Type B pancreatic cell (in vitro differentiated cells): ENCODE measurements around the gene LPAR1. TPM values are rescaled to one million over a fixed set of nuclear protein-coding genes. Genes with fewer than 3 reads are reported as not detected.

ENCODE experiments used
- DNase-seq: peaks from one replicate; pipeline ENCODE4 v3.0.0; 2021; ENCODE audit warnings: mixed read lengths; ENCODE audit not compliant: unreplicated experiment; ENCODE audit errors: extremely low spot score
- H3K27ac Mint-ChIP-seq: 2 replicates; pipeline ENCODE4 v1.8.0; 2021; ENCODE audit warnings: mild to moderate bottlenecking, mixed read lengths
- H3K27me3 Mint-ChIP-seq: 2 replicates; pipeline ENCODE4 v1.8.0; 2021; ENCODE audit warnings: mixed read lengths
- H3K36me3 Mint-ChIP-seq: 2 replicates; pipeline ENCODE4 v1.8.0; 2021; ENCODE audit warnings: mixed read lengths
- H3K4me1 Mint-ChIP-seq: one replicate; pipeline ENCODE4 v1.8.0; 2021; ENCODE audit warnings: mixed read lengths; ENCODE audit not compliant: unreplicated experiment
- H3K4me3 Mint-ChIP-seq: 2 replicates; pipeline ENCODE4 v1.8.0; 2021; ENCODE audit warnings: mild to moderate bottlenecking, mixed read lengths
- H3K9me3 Mint-ChIP-seq: 2 replicates; pipeline ENCODE4 v1.8.0; 2021; ENCODE audit warnings: mixed read lengths
- total RNA-seq: library from RNA; stranded (reverse); gene quantifications from 2 replicates; pipeline ENCODE4 v1.2.1, GENCODE V29; 2021; ENCODE audit warnings: low replicate concordance
- TF ChIP-seq, protein P1 (sequence below): fragments of 200-600 bp; sonication (generic); conservative IDR thresholded peaks from 2 replicates; pipeline ENCODE4 v1.5.0; 2021; ENCODE audit warnings: antibody characterized with exemption, mild to moderate bottlenecking

The LPAR1 gene
- total RNA-seq, 1 donor from 2014 or later: 32.8 TPM

DNA sequence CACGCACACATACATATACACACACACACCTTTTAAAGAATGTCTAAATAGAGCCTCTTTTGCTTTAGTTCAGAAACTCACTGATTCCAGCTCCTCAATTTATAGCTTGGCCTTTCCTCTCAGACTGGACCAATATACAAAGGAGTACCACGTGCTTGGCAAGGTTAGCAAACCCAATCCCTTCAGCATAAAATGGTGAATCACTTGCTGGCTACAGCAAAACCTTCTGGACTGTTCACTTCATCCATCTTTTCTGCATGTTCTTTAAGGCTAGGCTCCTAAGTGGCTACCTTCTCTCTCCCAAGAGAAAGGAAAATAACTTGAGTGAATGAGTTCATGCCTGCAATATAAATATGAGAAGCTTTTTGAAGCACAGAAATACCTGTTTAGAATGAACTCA, 109.7 kb downstream of the LPAR1 start:
- Mint-ChIP-seq H3K4me3 (no peak overlapping the region), H3K36me3 (peaks cover 8% of the 10 kb centered on the region), H3K9me3 (peaks cover 8% of the 10 kb centered on the region), H3K4me1 (peaks cover 6% of the 10 kb centered on the region), H3K27me3 (no peaks in the 10 kb centered on the region), H3K27ac (no peak overlapping the region)
- TF ChIP-seq, protein P1, sequence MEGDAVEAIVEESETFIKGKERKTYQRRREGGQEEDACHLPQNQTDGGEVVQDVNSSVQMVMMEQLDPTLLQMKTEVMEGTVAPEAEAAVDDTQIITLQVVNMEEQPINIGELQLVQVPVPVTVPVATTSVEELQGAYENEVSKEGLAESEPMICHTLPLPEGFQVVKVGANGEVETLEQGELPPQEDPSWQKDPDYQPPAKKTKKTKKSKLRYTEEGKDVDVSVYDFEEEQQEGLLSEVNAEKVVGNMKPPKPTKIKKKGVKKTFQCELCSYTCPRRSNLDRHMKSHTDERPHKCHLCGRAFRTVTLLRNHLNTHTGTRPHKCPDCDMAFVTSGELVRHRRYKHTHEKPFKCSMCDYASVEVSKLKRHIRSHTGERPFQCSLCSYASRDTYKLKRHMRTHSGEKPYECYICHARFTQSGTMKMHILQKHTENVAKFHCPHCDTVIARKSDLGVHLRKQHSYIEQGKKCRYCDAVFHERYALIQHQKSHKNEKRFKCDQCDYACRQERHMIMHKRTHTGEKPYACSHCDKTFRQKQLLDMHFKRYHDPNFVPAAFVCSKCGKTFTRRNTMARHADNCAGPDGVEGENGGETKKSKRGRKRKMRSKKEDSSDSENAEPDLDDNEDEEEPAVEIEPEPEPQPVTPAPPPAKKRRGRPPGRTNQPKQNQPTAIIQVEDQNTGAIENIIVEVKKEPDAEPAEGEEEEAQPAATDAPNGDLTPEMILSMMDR: no peak
- no peak for DNase-seq

DNA sequence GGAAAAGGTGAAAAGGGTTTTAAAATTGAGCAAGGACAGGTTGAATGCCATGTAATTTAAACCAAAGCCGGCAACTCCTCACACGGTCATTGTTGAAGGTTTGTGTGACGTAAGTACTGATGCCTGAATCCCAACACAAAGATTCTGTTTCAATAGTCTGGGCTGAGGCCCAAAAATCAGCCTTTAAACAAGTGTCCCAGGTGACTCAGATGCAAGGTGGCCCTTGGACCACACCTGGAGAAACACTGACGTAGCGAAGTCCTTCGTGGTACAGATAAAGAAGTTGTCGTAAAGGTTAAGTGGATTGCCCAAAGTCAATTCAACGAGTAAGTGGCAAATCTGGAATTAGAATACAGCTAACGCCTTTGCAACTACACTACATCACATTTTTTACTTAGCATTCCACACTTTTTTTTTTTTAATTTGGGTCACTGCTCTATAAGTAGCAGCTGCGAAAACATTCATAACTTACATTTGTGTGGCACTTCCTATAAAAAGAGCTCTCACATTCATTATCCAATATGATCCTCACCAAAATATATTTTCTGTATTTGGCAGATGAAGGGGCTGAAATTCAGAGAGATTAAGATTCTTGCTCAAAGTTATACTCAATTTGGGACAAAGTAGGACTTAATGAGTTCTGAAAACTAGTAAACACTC, 111.3 kb downstream of the LPAR1 start:
- Mint-ChIP-seq H3K27ac (no peak overlapping the region), H3K27me3 (no peaks in the 10 kb centered on the region), H3K4me1 (peaks cover under 1% of the 10 kb centered on the region), H3K36me3 (peaks cover 3% of the 10 kb centered on the region), H3K4me3 (no peak overlapping the region), H3K9me3 (no peaks in the 10 kb centered on the region)
- no peak for DNase-seq
- TF ChIP-seq, protein P1: no peak

DNA sequence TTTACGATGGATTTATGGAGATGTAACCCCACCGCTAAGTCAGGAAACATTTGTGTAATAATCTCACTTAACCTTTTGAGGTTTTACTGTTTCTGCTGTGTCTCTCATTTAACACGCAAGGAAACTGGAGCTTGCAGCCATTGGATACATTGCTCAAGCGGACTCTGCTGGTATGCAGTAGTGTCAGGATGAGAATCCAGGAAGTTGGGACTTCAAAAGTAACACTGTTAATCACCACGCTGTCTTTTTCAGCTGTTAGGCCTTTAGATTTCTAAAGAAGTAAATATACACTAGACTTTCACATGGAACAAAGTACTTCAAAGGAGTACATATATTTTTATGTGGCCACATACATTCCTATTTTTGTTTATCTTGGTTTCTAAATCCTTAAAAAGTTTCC, 114.7 kb downstream of the LPAR1 start:
- no peaks in the 10 kb centered on the region for H3K27me3 Mint-ChIP-seq
- no peak overlapping the region for H3K4me3 Mint-ChIP-seq
- H3K9me3 Mint-ChIP-seq: peaks cover 5% of the 10 kb centered on the region
- no peak overlapping the region for H3K27ac Mint-ChIP-seq
- DNase-seq: no peak
- peaks cover 5% of the 10 kb centered on the region for H3K4me1 Mint-ChIP-seq
- TF ChIP-seq, protein P1: no peak
- H3K36me3 Mint-ChIP-seq: peaks cover 3% of the 10 kb centered on the region

DNA sequence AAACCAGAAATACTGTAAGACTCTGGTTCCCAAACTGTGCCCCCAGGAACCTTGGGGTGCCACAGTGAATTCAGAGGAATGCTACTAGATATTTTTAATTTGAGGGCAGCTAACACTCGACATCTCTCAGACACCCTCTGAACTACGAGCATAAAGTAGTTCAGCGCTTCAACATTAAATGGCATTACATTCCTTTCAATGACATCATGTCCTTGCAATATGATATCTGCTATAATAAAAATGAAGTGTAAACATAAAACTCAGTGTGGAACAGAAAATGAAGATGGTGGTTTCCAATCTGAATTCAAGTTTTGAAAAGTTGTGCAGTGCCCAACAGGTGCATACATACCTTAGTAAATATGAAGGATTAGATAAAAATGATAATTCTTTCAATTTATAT, 116.1 kb downstream of the LPAR1 start:
- Mint-ChIP-seq H3K4me1 (peaks cover 5% of the 10 kb centered on the region), H3K27ac (no peak overlapping the region), H3K36me3 (peaks cover 3% of the 10 kb centered on the region), H3K27me3 (no peaks in the 10 kb centered on the region), H3K9me3 (peaks cover 5% of the 10 kb centered on the region), H3K4me3 (no peak overlapping the region)
- TF ChIP-seq, protein P1: no peak
- DNase-seq: no peak

DNA sequence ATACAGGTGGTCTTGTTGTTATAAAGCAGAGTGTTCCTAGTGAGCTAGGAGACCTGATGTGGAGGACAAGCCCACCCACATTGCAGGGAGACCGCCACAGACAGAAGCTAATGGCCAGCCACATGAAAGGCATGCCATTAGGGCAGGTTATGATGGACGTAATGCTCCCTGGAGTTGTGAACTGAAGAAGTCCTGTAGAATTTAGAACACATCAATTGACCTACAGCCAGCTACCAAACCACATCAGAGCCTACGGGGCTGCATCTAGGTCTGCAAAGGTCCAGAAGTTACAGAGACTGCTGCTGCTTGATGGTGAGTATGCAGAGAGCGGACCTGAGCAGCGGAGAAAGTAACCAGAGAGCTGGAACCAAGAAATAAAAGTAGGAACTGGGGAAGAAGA, 116.6 kb downstream of the LPAR1 start:
- DNase-seq: no peak
- Mint-ChIP-seq H3K9me3 (peaks cover 5% of the 10 kb centered on the region), H3K27me3 (no peaks in the 10 kb centered on the region), H3K4me1 (peaks cover 5% of the 10 kb centered on the region), H3K27ac (no peak overlapping the region), H3K36me3 (peaks cover 3% of the 10 kb centered on the region), H3K4me3 (no peak overlapping the region)
- TF ChIP-seq, protein P1: no peak

DNA sequence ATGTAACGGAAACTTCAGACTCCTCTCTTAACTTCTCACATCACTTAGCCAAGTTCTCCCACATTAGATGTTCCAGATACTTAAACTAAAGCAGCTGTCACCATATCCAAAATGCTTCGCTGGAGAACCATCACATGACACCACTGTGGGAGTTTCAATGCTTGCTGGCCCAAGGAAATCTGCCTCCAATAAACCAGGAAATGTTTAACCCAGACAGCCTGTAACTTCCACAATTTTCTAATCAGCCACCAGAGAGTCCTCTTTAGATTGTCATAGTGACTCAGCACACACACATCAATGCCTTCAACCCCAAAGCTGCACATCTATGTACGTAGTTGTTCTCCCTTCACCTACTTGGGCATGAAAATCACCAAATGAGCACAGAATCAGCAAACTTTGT, 118.7 kb downstream of the LPAR1 start:
- Mint-ChIP-seq H3K27ac (no peak overlapping the region), H3K4me1 (peaks cover 5% of the 10 kb centered on the region), H3K9me3 (peaks cover 9% of the 10 kb centered on the region), H3K4me3 (no peak overlapping the region), H3K27me3 (no peaks in the 10 kb centered on the region), H3K36me3 (peaks cover 7% of the 10 kb centered on the region)
- DNase-seq: no peak
- TF ChIP-seq, protein P1: no peak
